Trophoblast cell (in vitro differentiated cells and primary cell): ENCODE results near the gene GDPD4.

Experiments used
- DNase-seq, 2 donors: peaks; one replicate each; pipeline ENCODE4 v3.0.0-alpha.2; 2016
- H2AFZ ChIP-seq: 2 replicates; pipeline ENCODE4 v1.6.1; 2013; ENCODE audit warnings: low read length, moderate library complexity, mild to moderate bottlenecking; ENCODE audit not compliant: insufficient read depth, poor library complexity
- H2AK5ac ChIP-seq: 2 replicates; pipeline ENCODE4 v1.6.1; 2013; ENCODE audit warnings: mild to moderate bottlenecking, low read length
- H2BK120ac ChIP-seq: 2 replicates; pipeline ENCODE4 v1.6.1; 2013; ENCODE audit warnings: low read length, mild to moderate bottlenecking, moderate library complexity; ENCODE audit not compliant: insufficient read depth, poor library complexity
- H2BK12ac ChIP-seq: 2 replicates; pipeline ENCODE4 v1.6.1; 2013; ENCODE audit warnings: mild to moderate bottlenecking, low read length, moderate library complexity
- H2BK5ac ChIP-seq: 2 replicates; pipeline ENCODE4 v1.6.1; 2013; ENCODE audit warnings: low read length, low read depth, moderate library complexity, mild to moderate bottlenecking; ENCODE audit not compliant: poor library complexity
- H3K14ac ChIP-seq: 2 replicates; pipeline ENCODE4 v1.6.1; 2013; ENCODE audit warnings: mild to moderate bottlenecking, low read length
- H3K18ac ChIP-seq: 2 replicates; pipeline ENCODE4 v1.6.1; 2013; ENCODE audit warnings: mild to moderate bottlenecking, low read length
- H3K23ac ChIP-seq: 2 replicates; pipeline ENCODE4 v1.6.1; 2013; ENCODE audit warnings: low read length
- H3K27ac ChIP-seq: 2 replicates; pipeline ENCODE4 v1.5.1; 2013; ENCODE audit warnings: low read depth, mild to moderate bottlenecking, inconsistent platforms, low read length, moderate library complexity
- H3K27me3 ChIP-seq: 2 replicates; pipeline ENCODE4 v1.6.1; 2013; ENCODE audit warnings: inconsistent platforms, mild to moderate bottlenecking, low read length, moderate library complexity; ENCODE audit not compliant: insufficient read depth
- H3K36me3 ChIP-seq, 2 experiments: 1 replicate in 1 of 2; 2 replicates in 1 of 2; pipeline ENCODE4 v1.6.1; 2013; ENCODE audit warnings: low read length in 2 of 2, mild to moderate bottlenecking in 2 of 2, moderate library complexity in 1 of 2; ENCODE audit not compliant: insufficient read depth in 2 of 2, control insufficient read depth in 1 of 2
- H3K4ac ChIP-seq: 2 replicates; pipeline ENCODE4 v1.6.1; 2013; ENCODE audit warnings: low read depth, mild to moderate bottlenecking, low read length, moderate library complexity
- H3K4me1 ChIP-seq, 2 experiments: 1 replicate in 1 of 2; 2 replicates in 1 of 2; pipeline ENCODE4 v1.6.1; 2013; ENCODE audit warnings: low read length in 2 of 2, mild to moderate bottlenecking in 2 of 2, moderate library complexity in 1 of 2; ENCODE audit not compliant: insufficient read depth in 2 of 2, control insufficient read depth in 1 of 2
- H3K4me2 ChIP-seq: 2 replicates; pipeline ENCODE4 v1.6.1; 2013; ENCODE audit warnings: inconsistent platforms, mild to moderate bottlenecking, low read length, moderate library complexity
- H3K4me3 ChIP-seq: 2 replicates; pipeline ENCODE4 v1.5.1; 2013; ENCODE audit warnings: mild to moderate bottlenecking, low read depth, low read length, inconsistent platforms
- H3K79me1 ChIP-seq: one replicate; pipeline ENCODE4 v1.6.1; 2013; ENCODE audit warnings: low read length
- H3K79me2 ChIP-seq: 2 replicates; pipeline ENCODE4 v1.6.1; 2013; ENCODE audit warnings: low read length, mild to moderate bottlenecking; ENCODE audit not compliant: control insufficient read depth, insufficient read depth, poor library complexity
- H3K9ac ChIP-seq: 2 replicates; pipeline ENCODE4 v1.6.1; 2013; ENCODE audit warnings: mild to moderate bottlenecking, low read length
- H3K9me3 ChIP-seq: 2 replicates; pipeline ENCODE4 v1.6.1; 2013; ENCODE audit warnings: low read depth, mild to moderate bottlenecking, control low read depth, inconsistent platforms, low read length; ENCODE audit not compliant: insufficient read depth
- H4K12ac ChIP-seq: 2 replicates; pipeline ENCODE4 v1.6.1; 2013; ENCODE audit warnings: low read depth, mild to moderate bottlenecking, low read length, moderate library complexity
- H4K8ac ChIP-seq: 2 replicates; pipeline ENCODE4 v1.6.1; 2013; ENCODE audit warnings: low read depth, mild to moderate bottlenecking, low read length, moderate library complexity
- H4K91ac ChIP-seq: one replicate; pipeline ENCODE4 v1.6.1; 2013; ENCODE audit warnings: low read depth, mild to moderate bottlenecking, low read length, moderate library complexity
- WGBS: extraction: QIAGEN DNeasy Blood & Tissue Kit; methylation state at CpG from one replicate; pipeline ENCODE4 v1.1.7; 2013; ENCODE audit warnings: missing lambda C conversion rate; ENCODE audit not compliant: insufficient read length, insufficient coverage; ENCODE audit errors: extremely low coverage; 5-methylcytosine and 5-hydroxymethylcytosine counted together

GDPD4 gene

GRCh38 chr11:77173494-77173893 is 128.0 kb downstream of the GDPD4 start:
- Histone ChIP-seq H3K9me3 (peaks cover 3% of the 10 kb centered on the region), H3K23ac (no peak overlapping the region), H3K27me3 (no peaks in the 10 kb centered on the region)

GRCh38 chr11:77172666-77172982 is 128.9 kb downstream of the GDPD4 start:
- H4K12ac ChIP-seq = no peak overlapping the region
- no peaks in the 10 kb centered on the region for H3K36me3 ChIP-seq
- H3K23ac ChIP-seq = no peak overlapping the region
- H3K4ac ChIP-seq = no peak overlapping the region
- H2AFZ ChIP-seq = no peak overlapping the region
- H3K4me3 ChIP-seq = no peak overlapping the region
- H3K27me3 ChIP-seq = no peaks in the 10 kb centered on the region
- no peak overlapping the region for H3K27ac ChIP-seq
- H4K91ac ChIP-seq = no peak overlapping the region
- H3K79me1 ChIP-seq = peaks cover 5% of the 10 kb centered on the region
- no peak for DNase-seq
- no peak overlapping the region for H4K8ac ChIP-seq
- H2BK5ac ChIP-seq = no peak overlapping the region
- no peak overlapping the region for H3K18ac ChIP-seq
- no peak overlapping the region for H3K9ac ChIP-seq
- H2BK12ac ChIP-seq = no peak overlapping the region
- H3K9me3 ChIP-seq = peaks cover 3% of the 10 kb centered on the region
- H2AK5ac ChIP-seq = no peak overlapping the region
- peaks cover 1% of the 10 kb centered on the region for H3K79me2 ChIP-seq
- H2BK120ac ChIP-seq = no peak overlapping the region
- peaks cover 30 to 32% of the 10 kb centered on the region in 2 experiments for H3K4me1 ChIP-seq
- no CpG with 5 or more reads among the region's 16 CpGs for WGBS
- no peak overlapping the region for H3K4me2 ChIP-seq
- H3K14ac ChIP-seq = no peak overlapping the region

More at GRCh38 chr11:77173494-77173893, 128.0 kb downstream of the GDPD4 start:
- Histone ChIP-seq H3K4me2 (no peak overlapping the region), H2AFZ (no peak overlapping the region), H4K8ac (no peak overlapping the region), H3K79me2 (peaks cover 1% of the 10 kb centered on the region), H3K14ac (no peak overlapping the region), H2BK12ac (no peak overlapping the region), H2BK5ac (no peak overlapping the region), H2AK5ac (no peak overlapping the region), H4K91ac (no peak overlapping the region), H3K9ac (no peak overlapping the region), H4K12ac (no peak overlapping the region), H3K4me1 (peaks cover 25 to 28% of the 10 kb centered on the region in 2 experiments), H3K27ac (no peak overlapping the region), H3K79me1 (peaks cover 5% of the 10 kb centered on the region), H2BK120ac (no peak overlapping the region), H3K36me3 (no peaks in the 10 kb centered on the region), H3K18ac (no peak overlapping the region), H3K4ac (no peak overlapping the region), H3K4me3 (no peak overlapping the region)
- WGBS = no CpG with 5 or more reads among the region's 10 CpGs
- no peak for DNase-seq

DNA sequence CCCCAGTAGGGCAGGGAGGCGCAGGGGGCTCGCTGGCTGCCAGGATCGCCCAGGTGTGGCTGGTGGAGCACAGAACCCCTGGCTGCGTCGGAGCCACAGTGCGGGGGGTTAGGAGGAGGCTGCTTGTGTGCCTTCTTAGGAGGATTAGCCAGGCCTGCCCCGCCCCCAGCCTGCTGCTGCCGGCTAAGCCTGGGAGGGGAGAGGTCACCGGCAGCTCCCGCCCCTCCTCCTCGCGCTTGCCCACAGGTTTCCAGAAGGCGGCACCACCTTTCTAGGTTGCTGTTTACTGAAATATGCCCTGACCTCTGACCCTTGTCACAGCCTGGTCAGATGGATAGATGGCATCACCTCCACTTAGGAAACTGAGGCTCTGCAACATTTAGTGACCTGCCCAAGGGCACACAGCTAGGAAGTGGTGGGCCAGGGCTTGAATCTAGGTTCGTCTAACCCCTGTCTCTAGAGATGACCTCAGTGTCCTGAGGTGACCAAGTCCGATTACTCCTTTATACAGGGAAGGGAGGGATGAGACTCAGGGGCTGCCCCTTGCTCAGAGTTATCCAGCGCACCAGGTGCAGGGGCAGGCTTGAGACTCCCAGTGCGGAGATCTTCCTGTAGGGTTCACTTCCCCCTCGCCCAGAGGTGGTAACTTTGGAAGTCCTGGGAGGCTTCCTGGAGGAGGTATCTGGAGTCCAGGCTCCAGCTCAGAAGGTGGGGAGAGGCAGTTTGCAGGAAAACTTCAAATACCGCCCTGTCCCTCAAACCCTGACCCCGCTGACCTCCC is 129.4 kb downstream of the GDPD4 start:
- Histone ChIP-seq H2BK12ac (peak overlapping the region; percentile 85), H4K8ac (peak overlapping the region; percentile 85), H3K23ac (no peak overlapping the region), H3K27me3 (no peaks in the 10 kb centered on the region), H3K4me2 (peak overlapping the region; percentile 26), H4K12ac (peak overlapping the region; percentile 32), H3K4me1 (peaks cover 33 to 37% of the 10 kb centered on the region in 2 experiments), H3K36me3 (no peaks in the 10 kb centered on the region), H3K79me1 (peaks cover 5% of the 10 kb centered on the region), H3K79me2 (peaks cover 1% of the 10 kb centered on the region), H3K4me3 (no peak overlapping the region), H3K27ac (no peak overlapping the region), H4K91ac (peak overlapping the region; percentile 78), H2AFZ (peak overlapping the region; percentile 90), H2BK120ac (peak overlapping the region; percentile 54), H3K14ac (peak overlapping the region; percentile 71), H2BK5ac (peak overlapping the region; percentile 48), H3K4ac (no peak overlapping the region), H3K18ac (peak overlapping the region; percentile 56), H2AK5ac (no peak overlapping the region), H3K9me3 (no peaks in the 10 kb centered on the region), H3K9ac (no peak overlapping the region)
- DNase-seq = peak in 1 of 2 donors; percentile 30
- no CpG with 5 or more reads among the region's 20 CpGs for WGBS

DNA sequence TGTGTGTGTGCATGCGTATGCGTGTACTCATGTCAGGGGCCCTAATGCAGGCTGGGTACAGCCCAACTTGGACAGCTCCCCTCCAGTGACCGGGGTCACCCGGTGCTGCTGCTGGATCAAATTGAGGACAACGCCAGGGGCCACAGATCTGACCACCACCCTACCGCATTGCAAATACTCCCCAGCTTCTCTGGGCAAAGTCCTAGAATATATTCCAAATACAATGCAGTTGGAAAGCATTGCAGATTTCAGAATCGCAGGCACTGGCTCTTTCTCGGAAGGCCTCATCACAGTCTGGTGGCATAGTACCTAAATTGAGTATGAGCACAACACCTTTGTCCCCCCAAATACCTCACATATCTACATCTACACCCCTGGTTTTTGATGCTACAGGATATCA is 130.2 kb downstream of the GDPD4 start:
- Histone ChIP-seq H3K23ac (no peak overlapping the region), H4K91ac (no peak overlapping the region), H4K12ac (no peak overlapping the region), H2BK5ac (no peak overlapping the region), H3K27ac (no peak overlapping the region), H3K4me1 (peaks cover 38% of the 10 kb centered on the region in 2 experiments), H3K36me3 (no peaks in the 10 kb centered on the region), H2AFZ (no peak overlapping the region), H3K9me3 (no peaks in the 10 kb centered on the region), H3K4me2 (no peak overlapping the region), H3K9ac (no peak overlapping the region), H3K14ac (no peak overlapping the region), H2BK120ac (no peak overlapping the region), H4K8ac (no peak overlapping the region), H3K4ac (no peak overlapping the region), H2BK12ac (no peak overlapping the region), H3K18ac (no peak overlapping the region), H2AK5ac (no peak overlapping the region), H3K79me2 (peaks cover 1% of the 10 kb centered on the region), H3K79me1 (peaks cover 10% of the 10 kb centered on the region), H3K27me3 (no peaks in the 10 kb centered on the region), H3K4me3 (peak overlapping the region; percentile 8)
- DNase-seq = no peak
- no CpG with 5 or more reads among the region's 8 CpGs for WGBS
